Glomerular endothelial cell (primary cell): ENCODE results near the gene CAPS2. TPM values are rescaled to one million over a fixed set of nuclear protein-coding genes. Genes with fewer than 3 reads are reported as not detected.

Source experiments
- total RNA-seq: library from RNA; depleted of rRNA; stranded (reverse); fragments of >200 nt; gene quantifications from 2 replicates; pipeline ENCODE4 v1.2.3, GENCODE V29; 2015

CAPS2 gene
- total RNA-seq, 1 donor from 2014 or later, result 2.6 TPM

Other genes with a start within 250 kb of the CAPS2 start
- not detected in 2 replicates for gene KCNC2, start 120.5 kb downstream of the CAPS2 start, total RNA-seq
- not detected in 2 replicates for gene GLIPR1L1, start 4.3 kb upstream of the CAPS2 start, total RNA-seq
- gene GLIPR1L2, start 60.8 kb upstream of the CAPS2 start, total RNA-seq, result 0.23 TPM in 1 of 2 replicates, not detected in the other
- gene GLIPR1, start 150.4 kb upstream of the CAPS2 start, total RNA-seq, result 20.0 and 27.2 TPM in 2 replicates
- 27.0 and 31.0 TPM in 2 replicates for gene KRR1, start 181.3 kb upstream of the CAPS2 start, total RNA-seq